H9 (cell line): ENCODE results near the gene SACM1L. TPM values are rescaled to one million over a fixed set of nuclear protein-coding genes. Genes with fewer than 3 reads are reported as not detected.

ENCODE experiments used
- DNase-seq: peaks from one replicate; pipeline ENCODE4 v3.0.0-alpha.2; 2017
- H2AFZ ChIP-seq: one replicate; pipeline ENCODE4 v1.6.1; 2013; ENCODE audit warnings: mild to moderate bottlenecking, low read length, control low read depth, moderate library complexity
- H2AK5ac ChIP-seq: 2 replicates; pipeline ENCODE4 v1.6.1; 2013; ENCODE audit warnings: low read length, control low read depth, mixed read lengths; ENCODE audit not compliant: insufficient read length
- H2BK120ac ChIP-seq: one replicate; pipeline ENCODE4 v1.6.1; 2013; ENCODE audit warnings: low read depth, mild to moderate bottlenecking, low read length, control low read depth, inconsistent platforms; ENCODE audit not compliant: poor library complexity, severe bottlenecking
- H2BK12ac ChIP-seq: 2 replicates; pipeline ENCODE4 v1.6.1; 2013; ENCODE audit warnings: low read length, control low read depth, mixed read lengths, low read depth; ENCODE audit not compliant: insufficient read length
- H2BK15ac ChIP-seq: 2 replicates; pipeline ENCODE4 v1.6.1; 2013; ENCODE audit warnings: low read depth, low read length, control low read depth
- H2BK20ac ChIP-seq: one replicate; pipeline ENCODE4 v1.6.1; 2013; ENCODE audit warnings: low read depth, mild to moderate bottlenecking, low read length, control low read depth, inconsistent platforms; ENCODE audit not compliant: poor library complexity, severe bottlenecking
- H2BK5ac ChIP-seq: 2 replicates; pipeline ENCODE4 v1.6.1; 2013; ENCODE audit warnings: low read length, control low read depth, mixed read lengths; ENCODE audit not compliant: insufficient read length
- H3K14ac ChIP-seq: 2 replicates; pipeline ENCODE4 v1.6.1; 2013; ENCODE audit warnings: low read length, control low read depth; ENCODE audit not compliant: insufficient read depth
- H3K18ac ChIP-seq: 2 replicates; pipeline ENCODE4 v1.6.1; 2013; ENCODE audit warnings: low read depth, mild to moderate bottlenecking, mixed read lengths, low read length, control low read depth; ENCODE audit not compliant: insufficient read length
- H3K23ac ChIP-seq: 2 replicates; pipeline ENCODE4 v1.6.1; 2013; ENCODE audit warnings: low read length, control low read depth, mixed read lengths, low read depth; ENCODE audit not compliant: insufficient read length
- H3K23me2 ChIP-seq: 2 replicates; pipeline ENCODE4 v1.6.1; 2013; ENCODE audit warnings: low read depth, mild to moderate bottlenecking, mixed read lengths, low read length, control low read depth; ENCODE audit not compliant: insufficient read length, poor library complexity, severe bottlenecking
- H3K27ac ChIP-seq: 2 replicates; pipeline ENCODE4 v1.5.1; 2013; ENCODE audit warnings: low read length, control low read depth, mixed read lengths, low read depth; ENCODE audit not compliant: insufficient read length
- H3K27me3 ChIP-seq: 2 replicates; pipeline ENCODE4 v1.6.1; 2013; ENCODE audit warnings: low read length, control low read depth, inconsistent platforms; ENCODE audit not compliant: insufficient read depth
- H3K4ac ChIP-seq: 2 replicates; pipeline ENCODE4 v1.6.1; 2013; ENCODE audit warnings: low read depth, mild to moderate bottlenecking, control low read depth, inconsistent platforms, low read length, moderate library complexity
- H3K4me1 ChIP-seq: 2 replicates; pipeline ENCODE4 v1.6.1; 2013; ENCODE audit warnings: low read length, control low read depth, inconsistent platforms; ENCODE audit not compliant: insufficient read depth
- H3K4me2 ChIP-seq: 2 replicates; pipeline ENCODE4 v1.6.1; 2013; ENCODE audit warnings: low read length, control low read depth, mixed read lengths; ENCODE audit not compliant: insufficient read length, insufficient read depth
- H3K56ac ChIP-seq: 2 replicates; pipeline ENCODE4 v1.6.1; 2013; ENCODE audit warnings: low read depth, mild to moderate bottlenecking, mixed read lengths, low read length, control low read depth; ENCODE audit not compliant: insufficient read length
- H3K79me1 ChIP-seq: 2 replicates; pipeline ENCODE4 v1.6.1; 2013; ENCODE audit warnings: low read depth, mild to moderate bottlenecking, moderate library complexity, low read length, control low read depth, inconsistent platforms; ENCODE audit not compliant: insufficient read depth, poor library complexity, severe bottlenecking
- H3K79me2 ChIP-seq: 2 replicates; pipeline ENCODE4 v1.6.1; 2013; ENCODE audit warnings: low read length, control low read depth, inconsistent platforms; ENCODE audit not compliant: insufficient read depth
- H3K9ac ChIP-seq: 2 replicates; pipeline ENCODE4 v1.6.1; 2013; ENCODE audit warnings: low read length, control low read depth, mixed read lengths; ENCODE audit not compliant: insufficient read length; ENCODE audit errors: extremely low read depth
- H3K9me3 ChIP-seq: one replicate; pipeline ENCODE4 v1.6.1; 2013; ENCODE audit warnings: low read depth, low read length, inconsistent platforms; ENCODE audit not compliant: control insufficient read depth
- H3T11ph ChIP-seq: one replicate; pipeline ENCODE4 v1.6.1; 2013; ENCODE audit warnings: mild to moderate bottlenecking, low read length, control low read depth, inconsistent platforms
- H4K20me1 ChIP-seq: one replicate; pipeline ENCODE4 v1.6.1; 2013; ENCODE audit not compliant: control insufficient read depth, insufficient read length, insufficient read depth
- H4K5ac ChIP-seq: 2 replicates; pipeline ENCODE4 v1.6.1; 2013; ENCODE audit warnings: low read depth, mild to moderate bottlenecking, mixed read lengths, low read length, control low read depth; ENCODE audit not compliant: insufficient read length
- H4K8ac ChIP-seq: replicated peaks from 2 replicates; pipeline ENCODE4 v1.6.1; 2013; ENCODE audit warnings: low read length, control low read depth, mixed read lengths, low read depth; ENCODE audit not compliant: insufficient read length
- H4K91ac ChIP-seq: 2 replicates; pipeline ENCODE4 v1.6.1; 2013; ENCODE audit warnings: low read depth, mild to moderate bottlenecking, moderate library complexity, mixed read lengths, low read length, control low read depth; ENCODE audit not compliant: insufficient read length
- H3K27ac Mint-ChIP-seq, 3 experiments: 2 replicates in 2 of 3; 3 replicates in 1 of 3; pipeline ENCODE4 v1.8.0; 2020 to 2021; ENCODE audit warnings: mixed read lengths in 3 of 3, mild to moderate bottlenecking in 1 of 3, moderate library complexity in 1 of 3
- H3K27me3 Mint-ChIP-seq: 2 replicates; pipeline ENCODE4 v1.8.0; 2021; ENCODE audit warnings: low read depth, mild to moderate bottlenecking, moderate library complexity, mixed read lengths
- H3K36me3 Mint-ChIP-seq, 3 experiments: 2 replicates in 2 of 3; 3 replicates in 1 of 3; pipeline ENCODE4 v1.8.0; 2020 to 2021; ENCODE audit warnings: low read depth in 3 of 3, mixed read lengths in 3 of 3; ENCODE audit not compliant: insufficient read depth in 1 of 3
- H3K4me1 Mint-ChIP-seq, 2 experiments: 2 replicates each; pipeline ENCODE4 v1.8.0; 2020; ENCODE audit warnings: mixed read lengths in 2 of 2
- H3K4me3 Mint-ChIP-seq, 2 experiments: 2 replicates in 1 of 2; 3 replicates in 1 of 2; pipeline ENCODE4 v1.8.0; 2020 to 2021; ENCODE audit warnings: mild to moderate bottlenecking in 2 of 2, mixed read lengths in 2 of 2, moderate library complexity in 1 of 2
- H3K9me3 Mint-ChIP-seq, 2 experiments: 2 replicates in 1 of 2; 3 replicates in 1 of 2; pipeline ENCODE4 v1.8.0; 2020; ENCODE audit warnings: mild to moderate bottlenecking in 2 of 2, mixed read lengths in 2 of 2, moderate library complexity in 1 of 2
- CTCF ChIP-seq: fragments of 200-600 bp; sonication (generic); conservative IDR thresholded peaks from 3 replicates; pipeline ENCODE4 v1.8.0; 2021; ENCODE audit warnings: antibody characterized with exemption, mild to moderate bottlenecking
- WGBS: extraction: QIAGEN DNeasy Blood & Tissue Kit; methylation state at CpG from one replicate; pipeline ENCODE4 v1.1.7; 2013; ENCODE audit warnings: missing lambda C conversion rate, low lambda C conversion rate, mixed read lengths; ENCODE audit not compliant: insufficient read length; ENCODE audit errors: extremely low coverage; 5-methylcytosine and 5-hydroxymethylcytosine counted together
- total RNA-seq: library from RNA; stranded (reverse); gene quantifications from 2 replicates; pipeline ENCODE4 v1.2.1, GENCODE V29; 2021

SACM1L gene
- total RNA-seq, 1 experiment from 2014 or later, result 52.8 TPM

- no peak overlapping the region for H4K91ac ChIP-seq
- no peaks in the 10 kb centered on the region for H4K20me1 ChIP-seq
- H3K79me2 ChIP-seq, result no peaks in the 10 kb centered on the region
- no peak for TF ChIP-seq CTCF
- H3K9me3 ChIP-seq, result no peaks in the 10 kb centered on the region
- no peak overlapping the region for H3K56ac ChIP-seq
- H3K27ac ChIP-seq, result no peak overlapping the region
- no peaks in the 10 kb centered on the region for H3K79me1 ChIP-seq
- no peak overlapping the region for H2BK12ac ChIP-seq
- no peaks in the 10 kb centered on the region for H3K27me3 ChIP-seq
- no peaks in the 10 kb centered on the region for H3K23me2 ChIP-seq
- H2BK15ac ChIP-seq, result no peak overlapping the region
- H3K36me3 Mint-ChIP-seq, result peaks cover under 1 to 22% (median 7%) of the 10 kb centered on the region in 3 experiments; a peak in 6 of 7 replicates
- H2BK5ac ChIP-seq, result no peak overlapping the region
- H2AK5ac ChIP-seq, result no peak overlapping the region
- DNase-seq, result no peak
- no peak overlapping the region for H3K4me2 ChIP-seq
- H3K4me1 Mint-ChIP-seq, result peaks cover 30 to 36% of the 10 kb centered on the region in 2 experiments
- H2AFZ ChIP-seq, result no peak overlapping the region
- no peak overlapping the region for H3K9ac ChIP-seq
- H3K9me3 Mint-ChIP-seq, result peaks cover 1% of the 10 kb centered on the region in 2 experiments; a peak in 2 of 5 replicates
- no peak overlapping the region for H3K23ac ChIP-seq
- peaks cover 13% of the 10 kb centered on the region for H3K4me1 ChIP-seq
- no peak overlapping the region for H4K8ac ChIP-seq
- peak overlapping the region in 2 of 3 experiments; percentile 55 to 83; a peak in 5 of 7 replicates for H3K27ac Mint-ChIP-seq
- no peak overlapping the region for H4K5ac ChIP-seq
- H2BK120ac ChIP-seq, result no peak overlapping the region
- H3K14ac ChIP-seq, result no peak overlapping the region
- no peak overlapping the region for H2BK20ac ChIP-seq
- WGBS, result no CpG with 5 or more reads among the region's 5 CpGs
- H3K18ac ChIP-seq, result no peak overlapping the region
- H3K4ac ChIP-seq, result no peak overlapping the region
- H3T11ph ChIP-seq, result no peak overlapping the region
- H3K27me3 Mint-ChIP-seq, result no peaks in the 10 kb centered on the region
- no peak overlapping the region for H3K4me3 Mint-ChIP-seq
Measured at GRCh38 chr3:45644791-45645201, 44.4 kb upstream of the SACM1L start.
